D721Med (cell line): ENCODE data around the gene SIGLEC12.

Source experiments
- DNase-seq: peaks from one replicate; pipeline ENCODE4 v3.0.0; 2011; ENCODE audit warnings: low spot score; ENCODE audit not compliant: insufficient read length
- FAIRE-seq: peaks from 2 replicates; lab custom pipeline; 2011; peaks lifted over from hg19 to GRCh38; lab: Jason Lieb, UNC
- CTCF ChIP-seq: IDR thresholded peaks from 2 replicates; pipeline ENCODE4 v1.5.1; 2012; ENCODE audit warnings: mild to moderate bottlenecking, control low read depth; ENCODE audit not compliant: insufficient read depth; ENCODE audit errors: missing control alignments

The SIGLEC12 gene

DNA sequence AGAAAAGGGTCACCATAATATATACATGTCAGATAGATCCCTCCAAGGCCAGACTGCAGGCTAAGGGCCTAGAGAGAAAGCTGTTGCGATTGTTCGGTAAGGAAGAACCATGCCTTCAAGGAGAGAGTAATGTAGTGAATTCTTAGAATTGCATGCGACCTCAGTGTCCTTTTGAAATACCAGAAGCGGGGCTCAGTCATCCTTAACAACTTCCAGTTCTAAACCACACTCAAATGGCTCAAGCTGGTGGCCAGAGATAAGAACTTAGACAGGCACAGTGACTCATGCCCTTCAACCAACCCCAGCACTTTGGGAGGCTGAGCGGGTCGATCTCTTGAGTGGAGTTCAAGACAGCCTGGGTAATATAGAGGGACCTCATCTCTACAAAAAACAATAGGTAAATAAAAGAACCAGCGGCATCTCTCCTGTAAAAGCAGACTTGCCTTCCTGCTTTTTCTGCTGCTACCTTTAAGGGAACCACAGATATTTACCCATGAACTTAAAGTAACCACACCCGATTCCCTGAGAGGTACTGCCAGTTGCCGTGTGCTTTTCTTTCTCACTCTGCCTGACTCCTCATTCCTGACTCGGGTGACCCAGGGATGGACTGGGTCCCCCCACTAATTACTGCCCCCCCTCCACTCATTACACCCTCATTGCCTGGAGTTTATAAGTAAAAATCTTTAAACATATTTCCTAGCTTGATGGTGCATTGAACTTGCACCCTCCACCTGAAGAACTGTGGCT, 45.2 kb upstream of the SIGLEC12 start:
- DNase-seq = no peak
- no peak for TF ChIP-seq CTCF
- FAIRE-seq = no peak

- FAIRE-seq (no peak), DNase-seq (no peak)
- no peak for TF ChIP-seq CTCF
Observed at GRCh38 chr19:51546107-51546649, 44.6 kb upstream of the SIGLEC12 start.

DNA sequence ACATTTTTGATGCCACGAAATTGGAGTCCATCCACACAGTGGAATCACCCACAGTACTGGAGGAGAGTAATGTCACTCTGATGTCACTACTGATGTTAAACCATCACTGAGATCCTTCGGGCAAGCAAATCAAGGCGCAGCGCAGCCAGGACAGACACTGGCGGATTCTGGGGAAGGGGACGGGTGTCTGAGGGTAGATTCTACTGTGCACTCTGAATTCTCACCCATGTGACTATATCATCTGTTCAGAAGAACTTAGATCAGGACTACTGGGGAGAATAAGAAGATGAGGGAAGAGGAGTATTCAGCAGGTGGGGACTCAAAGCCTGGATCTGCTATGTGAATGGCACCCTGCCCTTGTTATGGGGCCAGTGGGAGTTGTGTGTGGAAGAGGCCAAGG, 42.4 kb upstream of the SIGLEC12 start:
- FAIRE-seq (no peak), DNase-seq (no peak)
- TF ChIP-seq CTCF = no peak

DNA sequence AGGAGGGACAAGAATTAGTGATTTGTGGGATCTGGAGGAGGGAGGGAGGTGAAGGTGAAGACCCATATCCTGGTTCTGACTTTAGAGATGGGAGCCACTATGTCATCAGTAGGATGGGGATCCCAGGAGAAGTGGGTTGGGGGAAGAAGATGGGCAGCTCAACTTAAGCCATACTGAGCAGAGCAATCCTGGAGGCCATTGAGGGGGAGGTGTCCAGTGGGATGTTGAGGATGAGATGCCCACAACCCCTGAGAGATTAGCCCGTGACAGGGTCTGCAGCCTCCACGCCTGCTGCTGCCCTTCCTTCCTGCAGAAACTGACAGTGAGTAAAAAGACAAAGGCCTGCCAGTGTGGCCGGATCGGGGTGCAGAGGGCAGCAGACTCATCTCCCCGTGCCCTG, 41.1 kb upstream of the SIGLEC12 start:
- no peak for FAIRE-seq
- TF ChIP-seq CTCF = no peak
- no peak for DNase-seq

DNA sequence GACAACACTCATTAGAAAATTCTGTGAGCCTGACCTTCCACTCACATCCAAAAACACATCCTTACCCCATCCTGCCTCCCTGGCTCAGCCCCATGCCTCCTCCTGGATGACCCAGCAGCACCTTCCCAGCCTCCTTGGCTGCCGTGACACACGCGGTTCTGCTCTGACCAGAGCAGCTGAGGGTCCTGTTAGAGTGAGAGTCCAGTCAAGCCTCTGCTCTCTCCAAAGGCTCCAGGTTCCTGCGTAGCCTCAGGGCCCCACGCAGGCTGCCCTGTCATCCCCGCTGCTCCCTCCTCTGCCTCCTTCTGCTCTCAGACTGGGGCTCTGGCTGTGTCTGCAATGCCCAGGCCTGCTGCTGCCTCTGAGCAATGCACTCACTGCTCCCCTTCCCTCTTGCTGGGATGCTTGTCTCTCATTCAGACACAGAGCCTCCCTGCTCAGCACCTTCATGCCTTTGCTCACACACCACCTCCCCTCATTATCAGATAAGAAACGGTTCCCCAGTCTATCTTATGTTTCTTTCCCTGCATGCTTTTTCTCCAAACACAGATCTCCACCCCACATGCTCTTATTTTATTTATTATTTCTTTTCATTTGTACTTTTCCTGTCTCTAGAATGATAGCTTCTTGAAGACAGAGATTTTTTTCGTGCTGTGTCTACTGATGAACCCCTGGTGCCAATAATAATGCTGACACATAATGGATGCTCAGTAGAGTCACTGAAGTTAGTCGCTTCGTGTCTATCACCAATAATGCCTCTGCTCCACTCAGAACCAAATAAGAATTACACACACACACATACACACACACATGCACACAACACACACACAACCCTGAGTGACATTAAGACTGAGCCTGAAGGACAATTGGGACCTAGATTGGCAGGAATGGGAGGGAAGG, 40.1 kb upstream of the SIGLEC12 start:
- FAIRE-seq (no peak), DNase-seq (no peak)
- TF ChIP-seq CTCF = no peak

DNA sequence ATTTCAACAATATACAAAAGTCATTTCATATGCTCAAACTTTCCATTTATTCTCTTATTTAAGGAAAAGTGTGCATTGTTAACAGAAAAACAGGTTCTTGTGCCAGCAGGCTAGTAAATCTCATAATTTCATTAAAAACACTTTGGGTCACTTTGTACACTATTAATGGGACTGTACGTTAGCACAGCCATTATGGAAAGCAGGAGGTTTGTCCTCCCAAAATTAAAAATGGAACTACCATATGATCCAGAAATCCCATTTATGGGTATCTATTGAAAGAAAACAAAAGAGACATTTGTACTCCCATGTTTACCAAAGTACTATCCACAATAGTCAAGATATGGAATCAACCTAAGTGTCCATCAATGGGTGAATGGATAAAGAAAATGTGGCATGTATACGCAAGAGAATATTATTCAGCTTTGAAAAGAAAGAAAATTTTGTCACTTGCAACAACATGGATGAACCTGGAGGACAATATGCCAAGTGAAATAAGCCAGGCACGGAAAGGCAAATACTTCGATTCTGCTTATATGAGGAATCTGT, 38.3 kb upstream of the SIGLEC12 start:
- FAIRE-seq (no peak), DNase-seq (no peak)
- no peak for TF ChIP-seq CTCF
